HepG2 (cell line): ENCODE data around the gene CD7. TPM values are rescaled to one million over a fixed set of nuclear protein-coding genes. Genes with fewer than 3 reads are reported as not detected.
A peak's percentile ranks its signal among the peaks of the same experiment; 100 is the strongest.

Experiments
- CEBPB ChIP-seq: IDR thresholded peaks from 2 replicates; pipeline ENCODE4 v1.6.1; 2011; ENCODE audit warnings: low read depth, low read length, improper control_type of control experiment, borderline replicate concordance
- KDM4B ChIP-seq: sonication (generic); formaldehyde crosslinking; IDR thresholded peaks from 2 replicates; pipeline ENCODE4 v1.4.0; 2020; ENCODE audit warnings: missing genetic modification reagents
- MBNL3 ChIP-seq: fragments of 250-450 bp; sonication (Bioruptor Pico); conservative IDR thresholded peaks from 2 replicates; pipeline ENCODE4 v1.8.0; 2022; ENCODE audit warnings: mild to moderate bottlenecking, inconsistent platforms
- MIXL1 ChIP-seq: IDR thresholded peaks from 2 replicates; pipeline ENCODE4 v1.6.1; 2016
- MLLT10 ChIP-seq: sonication (generic); formaldehyde crosslinking; IDR thresholded peaks from 2 replicates; pipeline ENCODE4 v1.4.0; 2020; ENCODE audit warnings: missing genetic modification reagents
- NFE2 ChIP-seq: sonication (generic); formaldehyde crosslinking; IDR thresholded peaks from 2 replicates; pipeline ENCODE4 v1.4.0; 2020; ENCODE audit warnings: missing genetic modification reagents
- NR1H2 ChIP-seq: sonication (generic); formaldehyde crosslinking; IDR thresholded peaks from 2 replicates; pipeline ENCODE4 v1.8.1; 2022; ENCODE audit warnings: low read depth, missing genetic modification reagents, borderline replicate concordance
- NRL ChIP-seq: sonication (generic); formaldehyde crosslinking; IDR thresholded peaks from 2 replicates; pipeline ENCODE4 v1.5.0; 2020; ENCODE audit warnings: missing genetic modification reagents, mild to moderate bottlenecking, moderate library complexity, borderline replicate concordance
- SRF ChIP-seq: IDR thresholded peaks from 2 replicates; pipeline ENCODE4 v1.6.1; 2011; ENCODE audit warnings: mild to moderate bottlenecking, low read depth, low read length, moderate library complexity
- TGIF2 ChIP-seq: IDR thresholded peaks from 2 replicates; pipeline ENCODE4 v1.6.1; 2016; ENCODE audit warnings: control low read depth, missing compliant biosample characterization
- ZBTB38 ChIP-seq: sonication (generic); formaldehyde crosslinking; IDR thresholded peaks from 2 replicates; pipeline ENCODE4 v1.5.1; 2020; ENCODE audit warnings: mild to moderate bottlenecking, missing genetic modification reagents
- ZFP36L2 ChIP-seq: sonication (generic); formaldehyde crosslinking; IDR thresholded peaks from 2 replicates; pipeline ENCODE4 v1.4.0; 2020; ENCODE audit warnings: missing genetic modification reagents
- ZFP62 ChIP-seq: sonication (generic); formaldehyde crosslinking; IDR thresholded peaks from 2 replicates; pipeline ENCODE4 v1.4.0; 2020; ENCODE audit warnings: missing genetic modification reagents
- ZNF33B ChIP-seq: sonication (generic); formaldehyde crosslinking; IDR thresholded peaks from 2 replicates; pipeline ENCODE4 v1.5.1; 2020; ENCODE audit warnings: mild to moderate bottlenecking, missing genetic modification reagents
- ZNF484 ChIP-seq: sonication (generic); formaldehyde crosslinking; IDR thresholded peaks from 2 replicates; pipeline ENCODE4 v1.5.1; 2020; ENCODE audit warnings: mild to moderate bottlenecking, low read depth, missing genetic modification reagents, borderline replicate concordance
- ZNF614 ChIP-seq: IDR thresholded peaks from 2 replicates; pipeline ENCODE4 v1.6.1; 2018; ENCODE audit warnings: missing biosample characterization, missing genetic modification reagents, inconsistent platforms, borderline replicate concordance
- ZSCAN12 ChIP-seq: sonication (generic); formaldehyde crosslinking; IDR thresholded peaks from 2 replicates; pipeline ENCODE4 v1.9.0; 2021; ENCODE audit warnings: mild to moderate bottlenecking, missing genetic modification reagents
- polyA plus RNA-seq, 8 experiments: library from polyadenylated mRNA; depleted of rRNA in 3 of 8; stranded (reverse) in 7 of 8; unstranded in 1 of 8; fragments of >200 nt; fragmentation: Illumina TruSeq in 4 of 8; extraction: Trizol in 4 of 8; gene quantifications; 2 replicates each; pipeline versions ENCODE4 v1.2.1 to v1.2.3, GENCODE V29; 2011 to 2016; ENCODE audit warnings: low read depth in 4 of 8, missing spikeins in 1 of 8, mixed read lengths in 1 of 8; ENCODE audit not compliant: insufficient read depth in 1 of 8
- total RNA-seq, 5 experiments: library from RNA; depleted of rRNA; stranded (reverse); fragments of >200 nt; fragmentation: Illumina TruSeq; extraction: Trizol; gene quantifications; 2 replicates each; pipeline ENCODE4 v1.2.3, GENCODE V29; 2016; ENCODE audit warnings: low read depth in 1 of 5
- TF ChIP-seq, protein P1 (sequence below): sonication (generic); formaldehyde crosslinking; IDR thresholded peaks from one replicate; pipeline ENCODE4 v1.5.1; 2020; ENCODE audit warnings: mild to moderate bottlenecking, missing genetic modification reagents; ENCODE audit errors: not compliant biosample characterization
- TF ChIP-seq, protein P2 (sequence below): sonication (generic); formaldehyde crosslinking; IDR thresholded peaks from 2 replicates; pipeline ENCODE4 v1.4.0; 2020; ENCODE audit warnings: mild to moderate bottlenecking, missing genetic modification reagents
- TF ChIP-seq, protein P3 (sequence below): sonication (generic); formaldehyde crosslinking; IDR thresholded peaks from 2 replicates; pipeline ENCODE4 v1.8.1; 2023; ENCODE audit warnings: mild to moderate bottlenecking, missing genetic modification reagents

CD7 gene
- total and polyA plus RNA-seq, 2 of the 13 experiments (the other 11 are each of a cell fraction or from before 2014, with no cell fraction given) = 67.6 to 76.4 TPM

DNA sequence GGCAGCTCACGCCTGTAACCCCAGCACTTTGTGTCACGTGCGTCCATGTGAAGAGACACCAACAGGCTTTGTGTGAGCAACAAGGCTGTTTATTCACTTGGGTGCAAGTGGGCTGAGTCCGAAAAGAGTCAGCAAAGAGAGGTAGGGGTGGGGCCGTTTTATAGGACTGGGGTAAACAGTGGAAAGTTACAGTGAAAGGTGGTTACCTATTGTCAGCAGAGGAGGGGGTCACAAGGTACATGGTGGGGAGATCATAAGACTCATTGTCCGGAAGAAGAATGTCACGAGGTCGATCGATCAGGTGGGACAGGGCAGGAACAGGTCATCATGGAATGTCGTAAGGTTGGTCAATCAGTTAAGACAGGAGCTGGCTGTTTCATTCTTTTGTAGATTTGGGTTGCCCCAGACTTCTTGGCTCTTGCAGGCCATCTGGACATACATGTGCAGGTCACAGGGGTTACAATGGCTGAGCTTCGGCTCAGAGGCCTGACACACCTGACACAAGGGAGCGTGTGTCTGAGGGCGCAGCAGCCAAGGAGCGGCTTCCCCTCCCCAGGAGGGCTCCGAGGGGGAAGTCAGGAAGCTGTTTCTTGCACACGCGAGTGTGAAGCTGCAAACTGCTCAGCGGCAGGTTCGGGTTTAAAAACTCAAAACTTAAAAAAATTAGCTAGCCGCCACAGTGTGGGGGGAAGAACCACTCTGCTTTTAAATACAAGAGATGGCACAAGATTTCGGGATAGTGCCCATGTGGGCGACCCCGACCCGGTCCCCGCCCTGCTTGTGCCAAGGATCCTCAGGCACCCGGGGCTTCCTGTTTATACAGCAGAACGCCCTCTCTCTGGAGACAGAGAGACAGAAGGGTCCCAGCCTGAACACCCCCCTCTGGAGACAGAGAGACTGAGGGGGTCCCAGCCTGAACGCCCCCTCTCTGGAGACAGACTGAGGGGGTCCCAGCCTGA lies 29.2 kb upstream of the CD7 start (continued):
- TF ChIP-seq, protein P1, sequence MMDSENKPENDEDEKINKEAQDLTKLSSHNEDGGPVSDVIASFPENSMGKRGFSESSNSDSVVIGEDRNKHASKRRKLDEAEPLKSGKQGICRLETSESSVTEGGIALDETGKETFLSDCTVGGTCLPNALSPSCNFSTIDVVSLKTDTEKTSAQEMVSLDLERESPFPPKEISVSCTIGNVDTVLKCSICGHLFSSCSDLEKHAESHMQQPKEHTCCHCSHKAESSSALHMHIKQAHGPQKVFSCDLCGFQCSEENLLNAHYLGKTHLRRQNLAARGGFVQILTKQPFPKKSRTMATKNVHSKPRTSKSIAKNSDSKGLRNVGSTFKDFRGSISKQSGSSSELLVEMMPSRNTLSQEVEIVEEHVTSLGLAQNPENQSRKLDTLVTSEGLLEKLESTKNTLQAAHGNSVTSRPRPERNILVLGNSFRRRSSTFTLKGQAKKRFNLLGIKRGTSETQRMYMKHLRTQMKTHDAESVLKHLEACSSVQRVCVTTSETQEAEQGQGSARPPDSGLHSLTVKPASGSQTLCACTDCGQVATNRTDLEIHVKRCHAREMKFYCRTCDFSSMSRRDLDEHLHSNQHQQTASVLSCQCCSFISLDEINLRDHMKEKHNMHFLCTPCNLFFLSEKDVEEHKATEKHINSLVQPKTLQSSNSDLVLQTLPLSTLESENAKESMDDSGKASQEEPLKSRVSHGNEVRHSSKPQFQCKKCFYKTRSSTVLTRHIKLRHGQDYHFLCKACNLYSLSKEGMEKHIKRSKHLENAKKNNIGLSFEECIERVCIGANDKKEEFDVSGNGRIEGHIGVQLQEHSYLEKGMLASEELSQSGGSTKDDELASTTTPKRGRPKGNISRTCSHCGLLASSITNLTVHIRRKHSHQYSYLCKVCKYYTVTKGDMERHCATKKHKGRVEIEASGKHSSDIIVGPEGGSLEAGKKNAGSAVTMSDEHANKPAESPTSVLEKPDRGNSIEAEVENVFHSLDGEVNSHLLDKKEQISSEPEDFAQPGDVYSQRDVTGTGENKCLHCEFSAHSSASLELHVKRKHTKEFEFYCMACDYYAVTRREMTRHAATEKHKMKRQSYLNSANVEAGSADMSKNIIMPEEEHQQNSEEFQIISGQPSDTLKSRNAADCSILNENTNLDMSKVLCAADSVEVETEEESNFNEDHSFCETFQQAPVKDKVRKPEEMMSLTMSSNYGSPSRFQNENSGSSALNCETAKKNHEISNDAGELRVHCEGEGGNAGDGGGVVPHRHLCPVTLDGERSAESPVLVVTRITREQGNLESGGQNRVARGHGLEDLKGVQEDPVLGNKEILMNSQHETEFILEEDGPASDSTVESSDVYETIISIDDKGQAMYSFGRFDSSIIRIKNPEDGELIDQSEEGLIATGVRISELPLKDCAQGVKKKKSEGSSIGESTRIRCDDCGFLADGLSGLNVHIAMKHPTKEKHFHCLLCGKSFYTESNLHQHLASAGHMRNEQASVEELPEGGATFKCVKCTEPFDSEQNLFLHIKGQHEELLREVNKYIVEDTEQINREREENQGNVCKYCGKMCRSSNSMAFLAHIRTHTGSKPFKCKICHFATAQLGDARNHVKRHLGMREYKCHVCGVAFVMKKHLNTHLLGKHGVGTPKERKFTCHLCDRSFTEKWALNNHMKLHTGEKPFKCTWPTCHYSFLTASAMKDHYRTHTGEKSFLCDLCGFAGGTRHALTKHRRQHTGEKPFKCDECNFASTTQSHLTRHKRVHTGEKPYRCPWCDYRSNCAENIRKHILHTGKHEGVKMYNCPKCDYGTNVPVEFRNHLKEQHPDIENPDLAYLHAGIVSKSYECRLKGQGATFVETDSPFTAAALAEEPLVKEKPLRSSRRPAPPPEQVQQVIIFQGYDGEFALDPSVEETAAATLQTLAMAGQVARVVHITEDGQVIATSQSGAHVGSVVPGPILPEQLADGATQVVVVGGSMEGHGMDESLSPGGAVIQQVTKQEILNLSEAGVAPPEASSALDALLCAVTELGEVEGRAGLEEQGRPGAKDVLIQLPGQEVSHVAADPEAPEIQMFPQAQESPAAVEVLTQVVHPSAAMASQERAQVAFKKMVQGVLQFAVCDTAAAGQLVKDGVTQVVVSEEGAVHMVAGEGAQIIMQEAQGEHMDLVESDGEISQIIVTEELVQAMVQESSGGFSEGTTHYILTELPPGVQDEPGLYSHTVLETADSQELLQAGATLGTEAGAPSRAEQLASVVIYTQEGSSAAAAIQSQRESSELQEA (CRISPR knock-in tag) = no peak
- TF ChIP-seq CEBPB (peak; percentile 88), ZSCAN12 (CRISPR knock-in tag) (no peak), ZNF614 (CRISPR knock-in tag) (peak; percentile 92; the same call in 1 of the 2 replicates), NFE2 (CRISPR knock-in tag) (no peak), ZNF33B (CRISPR knock-in tag) (no peak), ZFP36L2 (CRISPR knock-in tag) (peak; percentile 38; the same call in 1 of the 2 replicates), KDM4B (CRISPR knock-in tag) (no peak; the same call in 1 of the 2 replicates), MLLT10 (CRISPR knock-in tag) (no peak), TGIF2 (CRISPR knock-in tag) (peak; percentile 84; the same call in 1 of the 2 replicates), ZNF484 (CRISPR knock-in tag) (no peak), SRF (no peak), MBNL3 (CRISPR knock-in tag) (no peak), MIXL1 (peak; percentile 98), ZFP62 (CRISPR knock-in tag) (no peak), ZBTB38 (peak; percentile 94), NR1H2 (CRISPR knock-in tag) (no peak; the same call in 1 of the 2 replicates), NRL (CRISPR knock-in tag) (no peak; the same call in 1 of the 2 replicates)
- TF ChIP-seq, protein P2, sequence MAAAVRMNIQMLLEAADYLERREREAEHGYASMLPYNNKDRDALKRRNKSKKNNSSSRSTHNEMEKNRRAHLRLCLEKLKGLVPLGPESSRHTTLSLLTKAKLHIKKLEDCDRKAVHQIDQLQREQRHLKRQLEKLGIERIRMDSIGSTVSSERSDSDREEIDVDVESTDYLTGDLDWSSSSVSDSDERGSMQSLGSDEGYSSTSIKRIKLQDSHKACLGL (CRISPR knock-in tag) = no peak
- TF ChIP-seq, protein P3, sequence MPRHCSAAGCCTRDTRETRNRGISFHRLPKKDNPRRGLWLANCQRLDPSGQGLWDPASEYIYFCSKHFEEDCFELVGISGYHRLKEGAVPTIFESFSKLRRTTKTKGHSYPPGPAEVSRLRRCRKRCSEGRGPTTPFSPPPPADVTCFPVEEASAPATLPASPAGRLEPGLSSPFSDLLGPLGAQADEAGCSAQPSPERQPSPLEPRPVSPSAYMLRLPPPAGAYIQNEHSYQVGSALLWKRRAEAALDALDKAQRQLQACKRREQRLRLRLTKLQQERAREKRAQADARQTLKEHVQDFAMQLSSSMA (CRISPR knock-in tag) = peak; percentile 89; the same call in 1 of the 2 replicates
